GM19372 (cell line): ENCODE measurements around the gene SLC2A9.
A peak's percentile ranks its signal among the peaks of the same experiment; 100 is the strongest.

Experiments
- ATAC-seq: cut with Tn5 transposase; IDR thresholded peaks from one replicate; pipeline ENCODE4 v1.9.1; 2021; ENCODE audit warnings: mild to moderate bottlenecking, low read depth, moderate library complexity; ENCODE audit not compliant: unreplicated experiment

SLC2A9 gene

DNA sequence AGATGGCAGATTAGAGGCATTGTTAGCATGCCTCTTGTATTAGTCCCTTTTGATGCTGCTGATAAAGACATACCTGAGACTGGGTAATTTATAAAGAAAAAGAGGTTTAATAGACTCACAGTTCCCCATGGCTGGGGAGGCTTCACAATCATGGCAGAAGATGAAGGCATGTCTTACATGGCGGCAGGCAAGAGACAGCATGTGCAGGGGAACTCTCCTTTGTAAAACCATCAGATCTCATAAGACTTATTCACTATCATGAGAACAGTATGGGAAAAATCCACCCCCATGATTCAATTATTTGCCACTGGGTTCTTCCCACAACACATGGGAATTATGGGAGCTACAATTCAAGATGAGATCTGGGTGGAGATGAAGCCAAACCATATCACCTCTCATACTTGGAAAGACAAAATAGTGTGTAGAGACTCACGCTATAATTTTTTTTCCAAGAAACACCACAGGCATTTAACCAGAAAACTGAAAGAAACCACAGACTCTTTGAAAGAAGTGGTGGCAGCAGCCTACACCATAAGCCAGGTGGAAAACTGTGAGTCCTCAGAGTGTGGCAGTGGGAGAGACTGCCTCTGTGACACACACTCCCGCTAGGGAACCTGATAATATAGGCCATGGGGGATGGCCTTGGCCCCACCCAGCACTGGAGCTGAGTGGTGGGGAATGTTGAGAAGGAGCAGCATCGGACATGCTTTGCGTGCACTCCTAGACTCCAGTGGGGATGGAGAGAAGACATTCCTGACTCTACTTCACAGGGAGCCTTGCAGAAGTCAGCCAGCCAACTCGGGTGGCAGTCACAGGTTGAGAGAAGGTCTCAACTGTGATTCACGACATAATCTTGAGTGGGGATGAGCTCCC lies 51.5 kb downstream of the SLC2A9 start:
- ATAC-seq = peak; percentile 7

GRCh38 chr4:9968472-9968871 lies 52.8 kb downstream of the SLC2A9 start:
- ATAC-seq = no peak

DNA sequence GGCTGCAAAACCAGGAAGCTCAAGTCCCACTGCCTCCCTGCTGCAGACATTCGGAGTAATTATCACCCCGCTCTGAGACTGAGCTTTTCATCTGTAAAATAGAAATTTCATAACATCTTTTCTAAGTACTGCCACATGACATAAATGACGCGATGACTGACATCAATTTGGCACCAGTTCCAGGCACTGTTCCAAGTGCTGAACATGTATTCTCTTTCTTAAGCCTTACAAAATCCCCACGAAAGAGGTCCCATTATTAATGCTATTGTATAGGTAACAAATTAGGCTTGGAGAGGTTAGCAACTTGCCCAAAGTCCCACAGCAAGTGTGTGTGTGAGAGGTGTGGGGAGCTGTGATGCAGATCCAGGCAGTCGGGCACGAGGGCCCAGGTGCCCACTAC lies 56.4 kb downstream of the SLC2A9 start:
- no peak for ATAC-seq

DNA sequence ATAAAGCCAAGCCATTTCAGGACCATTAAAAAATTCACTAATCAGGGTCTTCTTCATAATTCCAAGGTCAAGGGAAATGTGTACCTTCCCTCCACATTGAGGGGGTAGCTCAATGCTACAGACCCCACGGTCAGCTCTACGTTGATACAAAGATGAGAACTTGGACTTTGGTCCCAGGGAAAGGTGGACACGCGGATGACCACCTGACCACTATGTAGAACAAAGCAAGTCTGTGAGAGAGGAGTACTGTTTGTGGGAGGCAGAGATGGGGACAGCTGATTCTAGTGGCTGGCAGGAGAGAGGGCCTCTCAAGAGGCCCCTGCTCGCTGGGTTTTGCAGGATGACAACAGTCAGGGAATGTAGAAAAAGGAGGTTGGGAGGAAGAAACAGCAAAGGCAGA lies 58.0 kb downstream of the SLC2A9 start:
- ATAC-seq = no peak

DNA sequence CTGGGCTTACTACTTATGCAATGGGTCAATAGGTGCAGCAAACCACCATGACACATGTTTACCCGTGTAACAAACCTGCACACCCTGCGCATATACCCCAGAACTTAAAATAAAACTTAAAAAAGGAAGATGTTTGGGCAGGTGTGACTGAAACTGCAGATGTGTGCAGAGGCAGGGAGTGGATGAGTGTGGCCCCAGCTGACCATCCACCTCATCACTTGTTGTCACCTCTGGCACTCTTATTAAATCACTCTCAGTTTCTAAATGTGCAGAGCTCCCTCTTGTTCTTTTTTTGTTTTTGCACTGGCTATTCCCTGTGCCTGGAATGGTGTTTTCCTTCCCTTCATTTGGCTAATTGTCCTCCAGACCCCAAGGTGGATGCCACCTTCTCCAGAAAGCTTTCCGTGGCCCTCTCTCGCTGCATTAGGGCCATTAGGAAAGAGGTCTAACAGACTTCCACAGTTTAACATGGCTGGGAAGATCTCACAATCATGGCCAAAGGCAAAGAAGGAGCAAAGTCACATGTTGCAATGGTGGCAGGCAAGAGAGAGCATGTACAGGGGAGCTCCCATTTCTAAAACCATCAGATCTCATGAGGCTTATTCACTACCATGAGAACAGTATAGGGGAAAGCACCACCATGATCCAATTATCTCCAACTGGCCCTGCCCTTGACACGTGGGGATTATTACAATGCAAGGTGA lies 58.5 kb downstream of the SLC2A9 start:
- no peak for ATAC-seq

DNA sequence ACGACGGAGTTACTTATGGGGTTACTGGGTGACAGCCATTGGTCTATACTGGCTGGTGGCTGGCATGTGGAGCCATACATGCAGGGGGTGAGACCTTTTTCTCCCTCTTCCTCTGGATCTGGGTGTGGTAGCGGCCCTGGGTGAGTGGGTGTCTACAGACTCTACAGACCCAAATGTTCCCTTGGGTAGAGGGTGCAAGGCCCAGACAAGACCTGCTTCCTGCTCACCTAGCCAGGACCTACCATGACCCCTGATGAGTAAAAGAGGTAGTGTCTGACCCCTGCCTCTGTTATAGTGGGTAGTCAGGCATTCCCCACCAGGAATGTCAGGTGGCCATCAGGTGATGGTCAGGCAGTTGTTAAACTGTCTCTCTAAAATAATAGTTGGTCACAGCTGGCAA lies 66.8 kb downstream of the SLC2A9 start:
- ATAC-seq = no peak

DNA sequence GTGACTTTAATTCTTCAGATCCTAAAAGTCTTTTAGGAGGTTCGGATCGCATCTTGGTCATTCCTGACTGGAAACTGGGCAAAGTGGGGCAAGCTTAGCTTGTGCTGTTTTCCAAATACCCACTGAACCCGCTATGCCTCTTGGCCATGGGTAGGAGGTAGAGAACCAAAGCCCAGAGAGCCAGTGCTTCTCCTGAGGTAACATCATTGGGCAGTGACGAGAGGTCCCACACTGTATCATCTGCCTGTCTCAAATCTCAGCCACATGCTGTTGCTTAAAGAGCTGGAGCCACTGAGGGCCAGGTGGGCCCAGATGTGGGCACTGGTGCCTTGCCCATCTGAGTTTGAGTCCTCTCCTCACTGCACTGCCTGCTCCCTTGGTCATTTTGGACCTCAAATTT lies 68.2 kb downstream of the SLC2A9 start:
- ATAC-seq = no peak

- no peak for ATAC-seq
Measured at GRCh38 chr4:9952415-9952950, 68.8 kb downstream of the SLC2A9 start.

GRCh38 chr4:9949573-9949972 lies 71.7 kb downstream of the SLC2A9 start:
- ATAC-seq = no peak

DNA sequence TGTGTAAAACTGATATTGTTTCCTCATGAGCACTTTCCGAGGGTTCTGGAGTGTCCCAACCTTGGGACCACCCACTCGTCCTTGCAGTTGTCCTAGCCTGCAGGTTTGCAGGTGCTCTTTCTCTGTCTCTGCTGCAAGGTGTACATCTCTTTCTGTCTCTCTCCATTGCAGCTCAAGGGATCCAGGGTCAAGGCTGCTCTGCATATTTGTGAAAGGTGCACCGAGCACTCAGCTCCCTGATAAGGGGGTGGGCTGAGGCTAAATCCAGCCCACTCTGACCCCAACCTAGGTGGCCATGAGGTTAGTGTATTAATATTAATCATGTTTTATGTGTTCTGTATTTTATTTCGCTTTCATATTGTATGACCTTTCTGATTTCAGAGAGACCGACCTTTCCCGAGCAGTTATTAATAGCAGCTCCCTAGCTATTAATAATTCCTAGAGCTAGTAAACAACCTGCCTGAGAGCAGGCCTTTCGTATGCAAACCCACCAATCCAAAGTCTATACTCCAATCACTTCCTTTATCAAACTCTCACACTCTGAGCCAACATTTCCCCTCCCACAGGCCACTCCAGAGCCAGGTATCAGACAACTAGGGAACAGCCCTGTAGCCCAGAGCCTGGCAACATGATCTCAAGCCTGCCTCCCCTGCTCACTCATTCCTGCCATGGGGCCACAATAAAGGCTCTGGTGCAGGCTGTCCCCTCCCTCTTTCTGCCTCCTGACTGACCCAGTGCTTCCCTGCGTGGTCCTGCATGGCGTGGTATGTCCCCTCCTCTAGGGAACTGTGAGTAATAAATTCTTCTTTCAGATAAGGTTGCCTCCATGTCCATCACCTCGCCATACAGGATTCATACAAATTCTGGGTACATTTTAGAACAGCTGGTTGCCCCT lies 73.9 kb downstream of the SLC2A9 start:
- no peak for ATAC-seq

DNA sequence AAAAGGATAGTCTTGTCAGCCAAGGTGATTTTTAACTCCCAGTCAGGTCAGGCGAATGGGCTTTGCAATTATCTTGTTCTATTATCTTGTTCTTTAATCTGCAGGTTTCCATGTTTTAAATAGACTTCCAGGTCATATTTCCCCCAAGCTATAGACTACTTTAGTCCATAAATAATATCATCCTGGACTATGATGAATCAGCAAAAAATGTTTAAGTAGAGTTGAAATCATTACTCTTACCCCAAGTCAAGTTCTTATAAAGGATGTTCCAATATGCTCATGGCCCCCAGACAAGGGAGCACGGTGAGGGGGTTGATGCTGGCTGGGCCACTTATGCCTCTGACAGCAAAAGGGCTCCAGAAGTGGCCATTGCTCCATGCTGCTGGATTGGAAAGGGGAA lies 75.1 kb downstream of the SLC2A9 start:
- ATAC-seq = no peak

GRCh38 chr4:9944431-9945425 lies 76.6 kb downstream of the SLC2A9 start:
- no peak for ATAC-seq

DNA sequence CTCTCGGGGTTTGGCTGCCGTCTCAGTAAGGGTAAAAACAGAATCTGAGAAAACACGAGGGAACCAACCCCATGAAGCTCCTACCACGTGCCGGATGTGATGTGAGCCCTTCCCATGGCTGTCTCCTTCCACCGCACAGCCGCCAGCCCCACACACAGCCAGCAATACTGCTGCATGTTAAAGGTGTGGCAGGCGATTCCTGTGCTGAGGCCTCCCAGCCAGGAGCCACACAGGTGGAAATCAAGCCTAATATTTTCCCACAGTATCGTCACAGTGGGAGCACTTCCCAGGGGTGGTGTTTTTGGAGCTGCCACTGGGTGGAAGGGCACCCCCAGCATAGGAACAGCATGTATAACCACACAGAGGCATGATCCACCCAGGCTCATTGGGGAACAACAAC lies 77.5 kb downstream of the SLC2A9 start:
- ATAC-seq = no peak

DNA sequence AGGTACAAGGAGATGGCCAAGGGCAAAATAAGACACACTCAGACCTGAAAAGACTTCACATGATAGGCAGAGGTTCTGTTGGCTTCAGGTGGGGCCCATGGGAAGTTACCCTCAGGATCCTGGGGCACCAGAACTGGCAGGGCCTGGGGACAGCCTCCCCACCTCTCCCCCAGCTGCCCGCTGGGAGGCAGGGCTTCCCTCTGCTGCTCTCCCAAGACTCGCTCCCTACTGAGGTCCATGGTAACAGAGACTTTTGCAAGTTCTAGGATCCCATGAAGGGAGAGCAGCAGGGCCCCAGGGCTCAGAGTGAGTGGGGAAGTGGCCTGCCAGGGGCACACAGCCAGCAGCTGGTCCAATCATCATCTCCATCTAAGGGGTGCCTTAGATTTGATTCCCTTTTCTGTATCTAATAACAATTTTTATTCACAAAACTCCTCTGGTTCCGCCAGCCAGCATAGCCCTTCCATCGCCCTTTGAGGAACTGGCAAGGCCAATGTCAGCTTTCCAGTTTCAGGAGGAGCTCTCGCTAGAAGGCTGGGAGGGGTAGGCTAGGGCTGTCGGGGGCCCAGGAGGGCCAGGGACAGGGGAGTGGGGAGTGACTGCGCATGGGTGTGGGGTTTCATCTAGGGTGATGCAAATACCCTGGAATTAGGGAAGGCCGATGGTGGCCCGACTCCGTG lies 78.2 kb downstream of the SLC2A9 start:
- ATAC-seq = no peak

DNA sequence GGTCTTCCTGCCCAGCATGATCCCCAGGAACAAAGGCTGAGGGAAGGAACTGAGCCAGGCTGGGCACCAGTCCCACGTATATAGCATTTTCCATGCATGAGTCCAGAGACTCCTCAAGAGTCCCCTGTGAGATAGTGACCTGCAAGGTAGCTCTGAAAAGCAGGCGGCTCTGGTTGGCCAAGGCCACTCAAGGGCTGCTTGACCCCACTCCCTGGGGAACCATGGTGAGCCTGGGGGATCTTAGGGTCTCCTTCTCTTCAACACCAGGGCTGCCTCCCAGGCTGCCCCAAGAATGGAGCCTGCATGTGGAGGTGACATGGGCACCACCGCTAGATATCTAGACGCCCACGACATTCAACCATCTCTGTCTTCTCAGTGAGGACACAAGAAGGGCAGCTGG lies 79.2 kb downstream of the SLC2A9 start:
- ATAC-seq = no peak

DNA sequence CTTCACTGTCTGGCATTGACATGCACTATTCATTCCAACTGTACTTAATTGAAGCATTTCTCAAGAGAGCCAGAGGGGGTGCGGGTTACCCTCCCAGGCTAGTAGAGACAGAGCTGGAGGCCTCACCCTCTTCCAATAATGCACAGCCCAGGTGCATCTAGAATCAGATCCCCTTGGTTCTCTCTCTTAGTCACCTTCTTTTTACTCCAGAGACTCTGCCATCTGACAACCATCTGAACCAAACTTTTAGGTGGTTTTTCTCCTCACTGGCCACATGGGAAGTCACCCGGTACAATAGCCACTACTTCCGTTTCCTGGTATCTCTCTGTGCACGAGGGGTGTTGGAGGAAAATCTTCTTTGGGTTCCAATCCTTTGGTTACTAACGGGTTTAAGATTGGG lies 81.3 kb downstream of the SLC2A9 start:
- ATAC-seq = no peak

DNA sequence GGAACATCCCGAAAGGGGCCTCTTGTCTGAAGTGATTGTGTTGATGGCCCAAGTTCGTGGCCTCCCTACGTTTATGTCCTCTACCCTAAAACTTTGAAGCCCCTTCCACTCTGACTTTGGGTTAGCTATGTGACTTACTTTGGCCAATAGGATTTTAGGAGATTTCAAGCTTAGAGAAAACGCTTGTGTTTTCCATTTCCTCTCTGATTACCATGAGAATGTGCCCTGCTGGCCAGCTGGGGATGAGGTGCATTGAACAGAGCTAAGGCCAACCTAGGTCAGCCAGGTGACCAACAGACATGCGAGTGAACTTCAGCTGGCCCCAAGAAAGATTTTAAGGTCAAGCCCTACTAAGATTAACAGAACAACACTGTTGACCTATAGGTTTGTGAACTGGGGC lies 82.4 kb downstream of the SLC2A9 start:
- ATAC-seq = no peak

GRCh38 chr4:9937078-9937477 lies 84.2 kb downstream of the SLC2A9 start:
- ATAC-seq = no peak

- ATAC-seq = no peak
Measured at GRCh38 chr4:9936129-9936644, 85.1 kb downstream of the SLC2A9 start.
